GM12864 (cell line): ENCODE results near the gene MTMR4.
A peak's percentile ranks its signal among the peaks of the same experiment; 100 is the strongest.

Source experiments
- DNase-seq: peaks from one replicate; pipeline ENCODE4 v3.0.0-alpha.2; 2011; ENCODE audit warnings: low read depth
- H3K4me3 ChIP-seq: 2 replicates; pipeline ENCODE4 v1.5.1; 2011; ENCODE audit warnings: mild to moderate bottlenecking, low read depth, low read length, control low read depth
- TF ChIP-seq, protein P1 (sequence below): IDR thresholded peaks from 2 replicates; pipeline ENCODE4 v1.5.1; 2011; ENCODE audit warnings: low read depth, mild to moderate bottlenecking, moderate library complexity, low read length, control low read depth, inconsistent platforms; ENCODE audit errors: missing control alignments

MTMR4 gene

DNA sequence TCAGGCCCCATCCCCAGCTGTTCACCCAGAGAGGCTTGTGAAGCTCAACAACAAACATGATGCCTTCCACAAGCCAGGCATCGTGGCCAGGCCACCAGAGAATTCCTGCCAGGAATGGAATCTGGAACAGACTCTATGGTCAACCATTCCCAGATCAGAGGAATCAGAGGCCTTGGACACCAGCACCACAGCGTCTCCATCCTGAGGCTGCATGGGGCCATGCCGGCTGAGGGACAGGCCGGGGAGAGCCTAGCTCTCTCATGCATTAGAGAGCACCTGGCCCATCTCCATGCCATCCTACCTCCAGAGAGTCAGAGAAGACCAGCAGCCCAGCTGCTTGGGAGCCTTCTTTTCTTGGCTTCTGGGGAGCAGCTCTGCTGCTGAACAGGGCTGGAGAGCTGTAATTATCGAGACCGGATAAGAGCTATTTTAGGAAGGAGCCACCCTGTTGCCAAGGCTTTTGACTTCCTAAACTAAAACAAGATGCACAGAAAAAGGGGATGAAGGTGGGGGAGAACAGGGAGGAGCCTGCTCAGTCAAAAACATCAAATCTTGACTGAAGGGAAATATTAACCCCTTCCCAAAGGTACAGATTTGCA, 24.5 kb upstream of the MTMR4 start:
- TF ChIP-seq, protein P1, sequence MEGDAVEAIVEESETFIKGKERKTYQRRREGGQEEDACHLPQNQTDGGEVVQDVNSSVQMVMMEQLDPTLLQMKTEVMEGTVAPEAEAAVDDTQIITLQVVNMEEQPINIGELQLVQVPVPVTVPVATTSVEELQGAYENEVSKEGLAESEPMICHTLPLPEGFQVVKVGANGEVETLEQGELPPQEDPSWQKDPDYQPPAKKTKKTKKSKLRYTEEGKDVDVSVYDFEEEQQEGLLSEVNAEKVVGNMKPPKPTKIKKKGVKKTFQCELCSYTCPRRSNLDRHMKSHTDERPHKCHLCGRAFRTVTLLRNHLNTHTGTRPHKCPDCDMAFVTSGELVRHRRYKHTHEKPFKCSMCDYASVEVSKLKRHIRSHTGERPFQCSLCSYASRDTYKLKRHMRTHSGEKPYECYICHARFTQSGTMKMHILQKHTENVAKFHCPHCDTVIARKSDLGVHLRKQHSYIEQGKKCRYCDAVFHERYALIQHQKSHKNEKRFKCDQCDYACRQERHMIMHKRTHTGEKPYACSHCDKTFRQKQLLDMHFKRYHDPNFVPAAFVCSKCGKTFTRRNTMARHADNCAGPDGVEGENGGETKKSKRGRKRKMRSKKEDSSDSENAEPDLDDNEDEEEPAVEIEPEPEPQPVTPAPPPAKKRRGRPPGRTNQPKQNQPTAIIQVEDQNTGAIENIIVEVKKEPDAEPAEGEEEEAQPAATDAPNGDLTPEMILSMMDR: no peak
- DNase-seq: no peak

DNA sequence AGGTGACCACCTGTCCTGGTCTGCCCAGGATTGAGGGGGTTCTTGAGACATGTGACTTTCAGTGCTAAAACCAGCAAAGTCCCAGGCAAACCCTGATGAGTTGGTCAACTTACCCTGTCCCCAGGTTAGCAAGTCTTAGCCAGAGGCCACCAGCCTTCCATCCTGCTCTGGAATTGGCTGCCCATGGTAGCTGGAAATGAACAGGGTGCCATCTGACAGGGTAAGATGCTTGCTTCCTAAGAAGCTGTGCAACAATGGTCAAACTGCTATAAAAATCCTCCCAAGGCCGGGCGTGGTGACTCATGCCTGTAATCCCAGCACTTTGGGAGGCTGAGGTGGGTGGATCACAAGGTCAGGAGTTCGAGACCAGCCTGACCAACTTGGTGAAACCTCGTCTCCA, 22.8 kb upstream of the MTMR4 start:
- no peak overlapping the region for H3K4me3 ChIP-seq
- no peak for DNase-seq
- TF ChIP-seq, protein P1: no peak

More for the DNA sequence above, 24.5 kb upstream of the MTMR4 start:
- H3K4me3 ChIP-seq: no peak overlapping the region

DNA sequence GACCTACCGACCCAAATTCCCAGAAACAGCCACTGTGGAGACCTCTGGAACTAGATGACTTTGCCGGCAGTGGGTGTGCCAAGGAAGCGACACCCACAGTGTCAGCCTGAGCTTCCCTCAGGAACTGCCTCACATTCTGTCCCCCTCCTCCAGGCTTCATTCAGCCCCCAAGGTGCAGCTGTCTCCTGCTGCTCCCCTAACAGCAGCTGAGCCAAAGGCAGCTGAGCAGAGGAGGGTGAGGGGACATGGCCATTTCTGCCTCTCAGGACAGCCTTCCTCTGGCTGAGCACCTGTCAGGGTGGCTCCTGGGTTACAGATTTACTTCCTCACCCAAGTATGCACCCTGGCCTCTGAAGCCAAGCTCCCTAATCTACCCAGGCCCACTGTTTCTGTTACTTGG, 22.1 kb upstream of the MTMR4 start:
- H3K4me3 ChIP-seq: no peak overlapping the region
- TF ChIP-seq, protein P1: no peak
- DNase-seq: no peak

DNA sequence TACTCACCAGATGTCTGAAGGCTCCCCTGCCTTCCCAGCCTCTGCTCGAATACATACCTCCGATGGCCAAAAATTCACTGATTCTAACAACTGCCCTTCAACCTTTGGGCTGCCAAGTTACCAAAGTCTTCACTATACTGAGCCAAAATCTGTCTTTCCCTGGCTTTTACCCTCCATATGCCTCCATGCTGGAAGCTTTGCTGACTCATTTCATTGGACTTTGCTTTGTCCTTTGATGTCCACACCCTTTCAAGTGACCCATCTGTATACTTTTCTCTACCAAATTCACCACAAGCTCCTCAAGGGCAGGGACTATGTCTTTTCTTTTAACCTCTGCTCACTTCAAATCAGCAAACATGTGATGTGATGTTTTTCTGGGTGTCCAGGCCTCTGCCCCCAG, 21.0 kb upstream of the MTMR4 start:
- H3K4me3 ChIP-seq: no peak overlapping the region
- no peak for DNase-seq
- TF ChIP-seq, protein P1: no peak

DNA sequence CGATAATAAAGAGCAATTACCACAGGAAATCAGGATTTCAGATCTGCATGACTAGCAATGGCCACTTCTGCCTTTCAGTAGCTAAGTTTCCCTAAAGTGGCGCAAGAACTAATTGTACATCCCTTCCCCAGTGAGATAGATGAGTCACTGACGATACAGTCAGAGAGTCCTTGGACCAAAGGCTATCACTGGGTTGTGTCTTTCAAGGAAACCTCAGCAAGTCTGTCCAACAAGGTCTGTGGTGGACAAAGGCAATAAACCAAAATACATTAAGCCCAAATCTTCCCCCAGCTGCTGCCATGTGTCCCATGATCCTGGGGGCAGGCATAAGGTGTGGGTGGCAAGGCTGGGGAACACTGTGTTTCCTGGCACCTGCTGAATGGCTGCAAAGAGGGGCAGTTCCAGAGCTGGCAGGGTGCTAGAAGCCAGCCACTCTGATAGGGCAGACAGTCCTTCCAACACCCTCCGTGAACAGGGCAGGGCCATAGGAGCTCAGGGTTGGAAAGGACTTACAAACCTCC, 20.5 kb upstream of the MTMR4 start:
- TF ChIP-seq, protein P1: no peak
- DNase-seq: no peak
- H3K4me3 ChIP-seq: no peak overlapping the region

DNA sequence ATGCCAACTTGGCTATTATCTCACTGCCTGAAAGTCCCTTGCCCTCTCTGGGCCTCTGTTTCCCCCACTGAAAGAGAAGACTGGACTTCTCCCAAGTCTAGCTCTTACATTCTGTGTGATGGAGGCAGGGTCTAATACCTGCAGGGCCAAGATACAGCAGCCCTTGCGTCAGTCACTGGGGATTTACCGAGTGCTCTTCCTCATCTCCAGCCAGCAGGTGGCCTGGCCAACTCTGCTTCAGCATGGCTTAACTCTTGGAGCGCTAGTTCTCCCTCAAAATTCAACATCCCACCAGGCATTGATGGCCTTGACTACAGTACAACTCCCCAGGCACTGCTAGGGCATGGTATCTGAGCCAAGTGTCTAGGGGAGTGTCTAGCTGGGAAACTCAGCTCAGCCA, 19.9 kb upstream of the MTMR4 start:
- DNase-seq: no peak
- H3K4me3 ChIP-seq: no peak overlapping the region
- TF ChIP-seq, protein P1: peak; percentile 9

DNA sequence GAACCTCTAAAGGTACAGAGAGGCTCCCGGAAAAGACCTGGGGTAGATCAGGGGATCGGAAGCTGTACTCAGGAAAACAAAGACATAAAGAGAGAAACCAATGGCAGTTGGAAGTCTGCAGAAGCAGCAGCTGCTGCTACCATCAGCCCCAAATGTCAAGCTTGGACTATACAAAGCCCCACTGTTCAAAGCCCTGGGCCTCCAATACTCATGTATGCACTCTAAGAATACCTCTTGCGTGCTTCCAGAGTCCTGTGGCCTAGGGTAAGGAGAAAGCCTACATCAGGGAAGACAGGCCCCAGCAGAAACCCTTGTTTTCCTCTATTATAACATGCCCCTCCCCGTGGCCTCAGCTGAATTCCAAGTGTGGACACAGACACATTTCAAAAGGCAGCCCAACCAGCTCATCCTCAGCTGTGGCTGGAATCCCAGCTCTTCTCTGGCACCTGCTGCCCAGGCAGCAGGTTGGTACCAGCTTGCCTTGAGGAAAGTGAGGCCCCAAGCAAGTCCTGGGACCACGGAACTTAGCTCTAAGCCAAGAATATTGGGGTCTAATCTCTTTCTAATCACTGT, 19.3 kb upstream of the MTMR4 start:
- DNase-seq: no peak
- no peak overlapping the region for H3K4me3 ChIP-seq
- TF ChIP-seq, protein P1: no peak
